ENCODE results near the gene GBP7.

DNA sequence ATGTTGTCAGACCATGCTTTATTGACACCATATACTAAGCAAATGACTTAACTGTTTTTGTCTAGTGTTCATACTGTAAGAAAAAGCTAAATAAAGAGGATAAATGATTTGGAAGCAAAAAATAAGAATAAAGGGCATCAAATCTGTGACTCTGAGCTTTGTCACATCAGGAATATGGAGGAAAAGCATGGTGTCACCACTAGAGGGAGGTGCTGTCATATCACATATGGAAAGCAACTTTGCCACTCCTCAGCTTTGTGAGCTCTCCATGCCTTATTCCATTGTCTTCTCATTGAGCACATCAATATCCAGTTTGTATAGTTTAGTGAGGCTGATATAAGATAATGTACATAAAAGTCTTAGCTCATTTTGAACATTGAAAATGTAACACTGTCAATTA lies 90.0 kb downstream of the GBP7 start:
- TF ChIP-seq, protein P1, sequence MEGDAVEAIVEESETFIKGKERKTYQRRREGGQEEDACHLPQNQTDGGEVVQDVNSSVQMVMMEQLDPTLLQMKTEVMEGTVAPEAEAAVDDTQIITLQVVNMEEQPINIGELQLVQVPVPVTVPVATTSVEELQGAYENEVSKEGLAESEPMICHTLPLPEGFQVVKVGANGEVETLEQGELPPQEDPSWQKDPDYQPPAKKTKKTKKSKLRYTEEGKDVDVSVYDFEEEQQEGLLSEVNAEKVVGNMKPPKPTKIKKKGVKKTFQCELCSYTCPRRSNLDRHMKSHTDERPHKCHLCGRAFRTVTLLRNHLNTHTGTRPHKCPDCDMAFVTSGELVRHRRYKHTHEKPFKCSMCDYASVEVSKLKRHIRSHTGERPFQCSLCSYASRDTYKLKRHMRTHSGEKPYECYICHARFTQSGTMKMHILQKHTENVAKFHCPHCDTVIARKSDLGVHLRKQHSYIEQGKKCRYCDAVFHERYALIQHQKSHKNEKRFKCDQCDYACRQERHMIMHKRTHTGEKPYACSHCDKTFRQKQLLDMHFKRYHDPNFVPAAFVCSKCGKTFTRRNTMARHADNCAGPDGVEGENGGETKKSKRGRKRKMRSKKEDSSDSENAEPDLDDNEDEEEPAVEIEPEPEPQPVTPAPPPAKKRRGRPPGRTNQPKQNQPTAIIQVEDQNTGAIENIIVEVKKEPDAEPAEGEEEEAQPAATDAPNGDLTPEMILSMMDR (IDR thresholded peaks at IDR 0.05), result peak in 5 of 6 experiments; percentile 38 to 81 (median 53)
- TF ChIP-seq POLR2A (IDR thresholded peaks at IDR 0.05), result no peak
